ENCODE measurements around the gene MITF.
A peak's percentile ranks its signal among the peaks of the same experiment; 100 is the strongest.

MITF gene

GRCh38 chr3:69819282-69819681 is 80.0 kb downstream of the MITF start:
- H3K4me3 ChIP-seq (ENCODE audit: low read length), result no peak overlapping the region
- no peak for DNase-seq (ENCODE audit: low read depth, low spot score)

- no peak for DNase-seq (ENCODE audit: low read depth, low spot score)
Measured at GRCh38 chr3:69821133-69821532, 81.9 kb downstream of the MITF start.

GRCh38 chr3:69823743-69824142 is 84.5 kb downstream of the MITF start:
- no peak for DNase-seq (ENCODE audit: low read depth, low spot score)
- H3K4me3 ChIP-seq (ENCODE audit: low read length), result no peak overlapping the region

More at GRCh38 chr3:69821133-69821532, 81.9 kb downstream of the MITF start:
- H3K4me3 ChIP-seq (ENCODE audit: low read length), result no peak overlapping the region

- no peak for DNase-seq (ENCODE audit: low read depth, low spot score)
- no peak overlapping the region for H3K4me3 ChIP-seq (ENCODE audit: low read length)
Measured at GRCh38 chr3:69825446-69825845, 86.2 kb downstream of the MITF start.

GRCh38 chr3:69827127-69827526 is 87.9 kb downstream of the MITF start:
- no peak overlapping the region for H3K4me3 ChIP-seq (ENCODE audit: low read length)
- no peak for DNase-seq (ENCODE audit: low read depth, low spot score)

GRCh38 chr3:69828817-69829216 is 89.6 kb downstream of the MITF start:
- DNase-seq (ENCODE audit: low read depth, low spot score), result no peak
- H3K4me3 ChIP-seq (ENCODE audit: low read length), result no peak overlapping the region

- H3K4me3 ChIP-seq (ENCODE audit: low read length), result no peak overlapping the region
- DNase-seq (ENCODE audit: low read depth, low spot score), result no peak
Measured at GRCh38 chr3:69830147-69830546, 90.9 kb downstream of the MITF start.

- no peak for DNase-seq (ENCODE audit: low read depth, low spot score)
- no peak overlapping the region for H3K4me3 ChIP-seq (ENCODE audit: low read length)
Measured at GRCh38 chr3:69831737-69832136, 92.5 kb downstream of the MITF start.

GRCh38 chr3:69833591-69833990 is 94.3 kb downstream of the MITF start:
- no peak for DNase-seq (ENCODE audit: low read depth, low spot score)
- no peak overlapping the region for H3K4me3 ChIP-seq (ENCODE audit: low read length)

- no peak for DNase-seq (ENCODE audit: low read depth, low spot score)
- no peak overlapping the region for H3K4me3 ChIP-seq (ENCODE audit: low read length)
Measured at GRCh38 chr3:69838217-69838616, 99.0 kb downstream of the MITF start.

- no peak overlapping the region for H3K4me3 ChIP-seq (ENCODE audit: low read length)
- no peak for DNase-seq (ENCODE audit: low read depth, low spot score)
Measured at GRCh38 chr3:69838696-69839515, 99.6 kb downstream of the MITF start.

GRCh38 chr3:69842351-69842750 is 103.1 kb downstream of the MITF start:
- no peak overlapping the region for H3K4me3 ChIP-seq (ENCODE audit: low read length)
- no peak for DNase-seq (ENCODE audit: low read depth, low spot score)

GRCh38 chr3:69842789-69843188 is 103.5 kb downstream of the MITF start:
- no peak for DNase-seq (ENCODE audit: low read depth, low spot score)
- H3K4me3 ChIP-seq (ENCODE audit: low read length), result no peak overlapping the region

GRCh38 chr3:69844706-69845105 is 105.4 kb downstream of the MITF start:
- H3K4me3 ChIP-seq (ENCODE audit: low read length), result no peak overlapping the region
- no peak for DNase-seq (ENCODE audit: low read depth, low spot score)

- H3K4me3 ChIP-seq (ENCODE audit: low read length), result no peak overlapping the region
- no peak for DNase-seq (ENCODE audit: low read depth, low spot score)
Measured at GRCh38 chr3:69847303-69847702, 108.0 kb downstream of the MITF start.

GRCh38 chr3:69848113-69848512 is 108.8 kb downstream of the MITF start:
- DNase-seq (ENCODE audit: low read depth, low spot score), result no peak
- no peak overlapping the region for H3K4me3 ChIP-seq (ENCODE audit: low read length)

GRCh38 chr3:69850849-69851248 is 111.6 kb downstream of the MITF start:
- no peak overlapping the region for H3K4me3 ChIP-seq (ENCODE audit: low read length)
- DNase-seq (ENCODE audit: low read depth, low spot score), result no peak

GRCh38 chr3:69853027-69853426 is 113.8 kb downstream of the MITF start:
- no peak overlapping the region for H3K4me3 ChIP-seq (ENCODE audit: low read length)
- DNase-seq (ENCODE audit: low read depth, low spot score), result no peak

GRCh38 chr3:69855436-69856162 is 116.3 kb downstream of the MITF start:
- peak; percentile 2 for DNase-seq (ENCODE audit: low read depth, low spot score)
- no peak overlapping the region for H3K4me3 ChIP-seq (ENCODE audit: low read length)

GRCh38 chr3:69856965-69857705 is 117.9 kb downstream of the MITF start:
- no peak for DNase-seq (ENCODE audit: low read depth, low spot score)
- H3K4me3 ChIP-seq (ENCODE audit: low read length), result no peak overlapping the region
